ENCODE results near the gene RAB13. TPM values are rescaled to one million over a fixed set of nuclear protein-coding genes. Genes with fewer than 3 reads are reported as not detected.

Gene RAB13
- total and polyA plus RNA-seq, 2 of the 8 experiments (the other 6 are each of a cell fraction or from before 2014, with no cell fraction given), result 70.5 to 157 TPM

GRCh38 chr1:153991806-153992205 lies 5.7 kb upstream of the RAB13 start (continued):
- no peak for TF ChIP-seq KDM4A (IDR thresholded peaks at IDR 0.05; ENCODE audit: low read depth, low read length, severe bottlenecking)
- TF ChIP-seq CBX8 (IDR thresholded peaks at IDR 0.05; ENCODE audit: borderline replicate concordance, low read depth, low read length), result no peak
- TF ChIP-seq JUN (IDR thresholded peaks at IDR 0.05; ENCODE audit: low read depth, low read length), result no peak
- TF ChIP-seq CBX5 (IDR thresholded peaks at IDR 0.05; ENCODE audit: low read depth, low read length), result no peak
- TF ChIP-seq CREB1 (IDR thresholded peaks at IDR 0.05), result no peak
- no peak for TF ChIP-seq EGR1 (IDR thresholded peaks at IDR 0.05; ENCODE audit: borderline replicate concordance, low read depth, low read length)
- TF ChIP-seq RFX5 (IDR thresholded peaks at IDR 0.05; ENCODE audit: borderline replicate concordance, low read depth, low read length), result no peak

Data from H1 (cell line).